Mucosa of descending colon (tissue), 3 donors: ENCODE data around the gene TMEM151B. TPM values are rescaled to one million over a fixed set of nuclear protein-coding genes. Genes with fewer than 3 reads are reported as not detected.
"Not testable (repeated sequence)": the region's sequence is repeated elsewhere in the genome, so short reads cannot be mapped to it uniquely, and the experiment has no call there.

Experiments used
- ATAC-seq: fragments of 200-7000 bp; cut with Tn5 transposase; one replicate; pipeline ENCODE4 v1.9.1; 2020; ENCODE audit warnings: mild to moderate bottlenecking, moderate library complexity
- DNase-seq, 3 donors: peaks; one replicate each; pipeline ENCODE4 v3.0.0-alpha.2; 2020
- H3K36me3 ChIP-seq: fragments of 200-600 bp; one replicate; pipeline ENCODE4 v1.8.0; 2021; ENCODE audit warnings: low read depth, mild to moderate bottlenecking
- H3K4me1 ChIP-seq: fragments of 200-600 bp; one replicate; pipeline ENCODE4 v1.8.0; 2021; ENCODE audit warnings: low read depth, mild to moderate bottlenecking
- H3K4me3 ChIP-seq: fragments of 200-600 bp; one replicate; pipeline ENCODE4 v1.8.0; 2021; ENCODE audit warnings: mild to moderate bottlenecking
- H3K9me3 ChIP-seq: fragments of 200-600 bp; one replicate; pipeline ENCODE4 v1.8.0; 2021; ENCODE audit warnings: mild to moderate bottlenecking
- intact Hi-C, 2 donors: fragments of 100-400 bp; cut with DNase I in 1 of 2; cut with micrococcal nuclease in 1 of 2; formaldehyde crosslinking; loops; one replicate each; pipeline versions ENCODE4 v1.11.0 to v1.11.1; 2022; cut with DNase I, micrococcal nuclease
- total RNA-seq, 3 donors: library from RNA; stranded (reverse); fragmentation: NEBNext Ultra II Directional in 2 of 3; extraction: Animal tissue kit (Norgen Biotek cat#: 25700) in 2 of 3; gene quantifications; one replicate each; pipeline versions ENCODE4 v1.2.1 to v1.2.4, GENCODE V29; 2021 to 2023
- TF ChIP-seq, protein P1 (sequence below): fragments of 200-600 bp; IDR thresholded peaks from one replicate; pipeline ENCODE4 v1.8.0; 2022; ENCODE audit warnings: antibody characterized with exemption, mild to moderate bottlenecking
- donor health status: DM: no; HTN: no; CAD: no; lungs with moderate emphysema.
- donor health status: DM: no; HTN: no; CAD: no.
- donor health status: DM: no; HTN: yes; CAD: no.

TMEM151B gene
- total RNA-seq, 3 donors from 2014 or later = 0.17 to 1.4 (median 0.31) TPM

DNA sequence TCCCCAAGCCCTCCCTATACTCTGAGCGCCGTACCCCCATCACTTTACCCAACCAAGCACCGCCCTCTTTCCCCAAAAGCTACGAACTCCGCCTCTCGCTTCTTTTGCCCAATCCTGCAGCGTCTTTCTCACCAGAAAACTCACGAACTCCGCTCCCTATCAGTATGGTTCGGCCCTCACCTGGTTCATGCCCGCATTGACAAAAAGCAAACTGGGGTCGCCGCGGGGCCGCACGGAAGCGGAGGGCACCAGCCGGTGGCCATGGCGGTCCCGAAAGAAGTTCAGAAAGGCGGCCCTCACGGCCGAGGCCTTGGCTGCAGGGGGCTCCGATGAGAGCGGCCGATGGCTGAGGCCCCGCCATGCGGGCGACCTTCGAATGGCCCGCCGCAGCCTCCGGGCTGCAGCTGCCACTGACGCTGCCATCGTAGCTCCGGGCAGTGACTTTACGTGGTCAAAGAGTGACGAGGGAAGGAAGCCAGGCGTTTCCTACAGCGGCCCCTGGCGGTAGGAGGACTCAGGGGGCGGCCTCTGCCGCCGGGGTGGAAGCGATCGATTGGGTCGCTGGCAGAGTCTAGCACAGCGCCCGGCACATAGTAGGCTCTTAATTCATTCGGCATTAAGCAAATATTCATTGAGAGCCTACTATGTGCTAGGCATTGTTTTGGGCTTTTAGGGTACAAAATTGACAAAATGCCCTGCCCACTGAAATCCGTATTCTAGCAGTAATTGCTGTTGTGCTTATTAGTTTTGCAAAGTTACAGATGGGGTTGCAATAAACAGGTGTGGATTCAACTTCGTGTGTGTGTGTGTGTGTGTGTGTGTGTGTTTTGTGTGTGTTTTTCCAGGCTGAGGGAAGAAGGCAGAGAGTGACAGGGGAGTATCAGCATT is 42.9 kb downstream of the TMEM151B start, which contains the start of gene AARS2:
TSS of gene AARS2 (minus strand) at position 447 of the 888 bp plus-strand sequence. CDS start at position 423, 24 bp downstream.
- DNase-seq (peak; percentile 90 to 92 (median 92)), ATAC-seq (peak; percentile 99)
- TF ChIP-seq, protein P1, sequence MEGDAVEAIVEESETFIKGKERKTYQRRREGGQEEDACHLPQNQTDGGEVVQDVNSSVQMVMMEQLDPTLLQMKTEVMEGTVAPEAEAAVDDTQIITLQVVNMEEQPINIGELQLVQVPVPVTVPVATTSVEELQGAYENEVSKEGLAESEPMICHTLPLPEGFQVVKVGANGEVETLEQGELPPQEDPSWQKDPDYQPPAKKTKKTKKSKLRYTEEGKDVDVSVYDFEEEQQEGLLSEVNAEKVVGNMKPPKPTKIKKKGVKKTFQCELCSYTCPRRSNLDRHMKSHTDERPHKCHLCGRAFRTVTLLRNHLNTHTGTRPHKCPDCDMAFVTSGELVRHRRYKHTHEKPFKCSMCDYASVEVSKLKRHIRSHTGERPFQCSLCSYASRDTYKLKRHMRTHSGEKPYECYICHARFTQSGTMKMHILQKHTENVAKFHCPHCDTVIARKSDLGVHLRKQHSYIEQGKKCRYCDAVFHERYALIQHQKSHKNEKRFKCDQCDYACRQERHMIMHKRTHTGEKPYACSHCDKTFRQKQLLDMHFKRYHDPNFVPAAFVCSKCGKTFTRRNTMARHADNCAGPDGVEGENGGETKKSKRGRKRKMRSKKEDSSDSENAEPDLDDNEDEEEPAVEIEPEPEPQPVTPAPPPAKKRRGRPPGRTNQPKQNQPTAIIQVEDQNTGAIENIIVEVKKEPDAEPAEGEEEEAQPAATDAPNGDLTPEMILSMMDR = peak; percentile 97
- Histone ChIP-seq H3K36me3 (no peaks in the 10 kb centered on the region), H3K4me3 (peak within 1 kb of the TSS; percentile 81), H3K4me1 (peaks cover 13% of the 10 kb centered on the region), H3K9me3 (no peaks in the 10 kb centered on the region)
- intact Hi-C loops = no loop called here

DNA sequence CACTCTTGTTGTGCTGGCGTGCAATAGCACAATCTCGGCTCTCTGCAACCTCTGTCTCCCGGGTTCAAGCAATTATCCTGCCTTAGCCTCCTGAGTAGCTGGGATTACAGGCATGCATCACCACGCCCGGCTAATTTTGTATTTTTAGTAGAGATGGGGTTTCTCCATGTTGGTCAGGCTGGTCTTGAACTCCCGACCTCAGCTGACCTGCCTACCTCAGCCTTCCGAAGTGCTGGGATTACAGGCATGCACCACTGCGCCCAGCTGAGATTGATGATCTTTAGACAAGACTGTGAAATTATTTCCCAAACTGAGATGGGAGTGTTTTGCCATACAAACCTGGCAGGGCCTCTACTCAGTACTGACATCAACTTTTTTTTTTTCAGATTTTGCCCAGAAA is 44.4 kb downstream of the TMEM151B start:
- H3K4me3 ChIP-seq, H3K9me3 ChIP-seq, ATAC-seq, DNase-seq, H3K36me3 ChIP-seq, intact Hi-C loops: not testable (repeated sequence)
- H3K4me1 ChIP-seq = peaks cover 13% of the 10 kb centered on the region

DNA sequence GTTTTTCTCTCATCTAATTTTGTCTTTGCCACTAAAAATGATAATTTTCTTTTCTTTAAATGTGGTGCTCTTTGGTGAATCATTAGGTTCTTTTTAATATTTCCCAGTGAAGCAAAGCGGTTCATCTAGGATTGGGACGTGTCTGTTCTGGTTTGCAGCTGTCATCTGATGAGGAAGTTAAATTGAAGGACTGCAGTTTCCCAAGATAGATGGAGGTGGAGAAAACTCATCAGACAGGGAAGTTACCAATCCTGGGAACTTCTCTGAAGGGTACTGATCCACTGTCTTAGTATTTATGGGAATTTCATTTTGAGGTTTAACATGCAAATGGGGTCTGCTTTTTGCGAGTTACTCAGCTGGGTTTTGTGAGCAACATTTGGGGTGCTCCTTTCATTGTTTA is 45.3 kb downstream of the TMEM151B start:
- DNase-seq = no peak

DNA sequence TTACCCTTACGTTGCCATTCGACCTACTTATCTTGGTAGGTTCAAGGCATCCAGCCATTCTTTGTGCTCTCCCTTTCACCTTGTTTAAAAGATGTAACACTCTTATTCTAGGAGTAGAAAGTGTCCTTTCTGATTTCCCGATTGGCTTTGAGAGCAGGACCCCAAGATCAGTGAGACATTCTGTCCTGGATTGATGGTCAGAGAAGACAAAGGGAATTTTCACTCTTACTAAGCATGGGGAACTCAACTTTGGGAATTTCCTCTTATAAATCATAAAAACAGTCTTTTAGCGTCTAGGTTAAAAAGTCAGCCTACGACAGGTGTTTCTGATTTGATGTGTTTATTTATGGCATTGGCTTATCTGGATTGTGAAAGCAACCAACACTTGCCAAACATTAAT is 45.7 kb downstream of the TMEM151B start:
- no peaks in the 10 kb centered on the region for H3K36me3 ChIP-seq
- no peaks in the 10 kb centered on the region for H3K9me3 ChIP-seq
- intact Hi-C loops = no loop called here
- TF ChIP-seq, protein P1 = no peak
- no peak overlapping the region for H3K4me3 ChIP-seq
- no peak for ATAC-seq
- no peak for DNase-seq
- peaks cover 7% of the 10 kb centered on the region for H3K4me1 ChIP-seq

More for the DNA sequence above, 45.3 kb downstream of the TMEM151B start:
- ATAC-seq = no peak
- intact Hi-C loops = no loop called here
- TF ChIP-seq, protein P1 = no peak
- Histone ChIP-seq H3K4me3 (no peak overlapping the region), H3K9me3 (no peaks in the 10 kb centered on the region), H3K4me1 (peaks cover 7% of the 10 kb centered on the region), H3K36me3 (no peaks in the 10 kb centered on the region)

DNA sequence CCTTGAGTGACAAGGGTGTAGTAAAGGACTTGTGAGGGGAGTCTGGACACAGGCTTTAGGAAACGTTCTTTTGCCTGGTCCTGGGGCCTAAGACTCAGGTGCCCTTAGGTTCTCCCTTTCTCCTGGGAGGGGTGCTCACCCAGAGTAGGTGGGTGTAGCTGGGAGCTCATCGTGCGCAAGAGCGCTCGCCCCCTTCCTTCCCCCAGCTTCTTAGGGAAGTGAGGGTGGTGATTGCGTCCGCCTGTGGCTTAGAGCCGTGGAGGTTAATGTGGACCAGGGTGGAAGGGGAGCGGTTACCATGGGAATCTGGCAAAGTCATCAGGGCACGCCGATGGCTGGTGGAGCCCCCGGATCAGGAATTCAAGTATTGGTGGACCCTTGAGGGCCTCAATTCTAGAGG is 46.2 kb downstream of the TMEM151B start:
- no peak for DNase-seq
- no peak for ATAC-seq
- Histone ChIP-seq H3K4me3 (no peak overlapping the region), H3K9me3 (no peaks in the 10 kb centered on the region), H3K36me3 (no peaks in the 10 kb centered on the region), H3K4me1 (peaks cover 7% of the 10 kb centered on the region)
- TF ChIP-seq, protein P1 = no peak
- intact Hi-C loops = no loop called here

DNA sequence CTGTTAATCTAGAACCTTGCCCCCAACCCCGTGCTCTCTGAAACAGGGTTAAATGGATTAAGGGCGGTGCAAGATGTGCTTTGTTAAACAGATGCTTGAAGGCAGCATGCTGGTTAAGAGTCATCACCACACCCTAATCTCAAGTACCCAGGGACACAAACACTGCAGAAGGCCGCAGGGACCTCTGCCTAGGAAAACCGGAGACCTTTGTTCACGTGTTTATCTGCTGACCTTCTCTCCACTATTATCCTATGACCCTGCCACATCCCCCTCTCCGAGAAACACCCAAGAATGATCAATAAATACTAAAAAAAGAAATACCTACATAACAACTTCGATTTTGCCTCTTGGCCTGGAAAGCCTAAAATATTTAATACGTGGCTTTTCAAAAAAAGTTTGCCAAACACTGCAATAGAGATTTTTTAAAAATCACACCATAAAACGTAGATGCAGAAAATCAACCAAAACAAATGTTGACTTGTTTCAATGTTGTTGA is 46.9 kb downstream of the TMEM151B start:
- H3K36me3 ChIP-seq, H3K4me3 ChIP-seq, intact Hi-C loops, H3K9me3 ChIP-seq, DNase-seq, ATAC-seq, H3K4me1 ChIP-seq: not testable (repeated sequence)
